ENCODE data around the gene SLC38A9. TPM values are rescaled to one million over a fixed set of nuclear protein-coding genes. Genes with fewer than 3 reads are reported as not detected.

SLC38A9 gene
- total and polyA plus RNA-seq, 2 donors (not counting 1 experiment from before 2014, with no cell fraction given): 23.4 to 36.3 TPM

DNA sequence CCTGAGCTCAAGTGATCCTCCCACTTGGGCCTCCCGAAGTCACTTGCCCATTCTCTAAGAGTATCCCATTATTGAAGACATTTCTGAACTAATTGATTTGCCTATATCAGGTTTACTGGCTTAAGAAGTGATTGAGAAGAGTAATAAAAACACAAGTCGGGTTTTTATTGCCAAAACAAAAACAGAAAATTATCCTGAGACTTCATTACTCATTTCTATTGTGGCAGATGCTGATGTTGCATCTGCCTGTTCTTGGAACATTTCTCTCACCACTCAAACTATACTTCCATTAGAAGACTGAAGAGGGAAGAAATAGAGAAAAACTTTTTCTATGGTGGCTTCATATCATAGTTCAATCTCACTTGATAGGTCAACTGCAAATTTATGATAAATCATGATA is 135.5 kb downstream of the SLC38A9 start:
- TF ChIP-seq CTCF (IDR thresholded peaks at IDR 0.05) (no peak), EZH2 (IDR thresholded peaks at IDR 0.05; ENCODE audit: borderline replicate concordance, insufficient read depth, low read depth, low read length, poor library complexity, severe bottlenecking) (no peak)
- Mint-ChIP-seq H3K9me3 (ENCODE audit: insufficient read depth) (no peaks in the 10 kb centered on the region), H3K4me1 (peaks cover 2% of the 10 kb centered on the region), H3K27me3 (peaks cover 4% of the 10 kb centered on the region), H3K4me3 (no peak overlapping the region), H3K27ac (no peak overlapping the region)
- Histone ChIP-seq H3K9me3 (ENCODE audit: control extremely low read depth in 1 of 3, control insufficient read depth in 2 of 3, insufficient read depth in 1 of 3, low read length in 2 of 3) (no peaks in the 10 kb centered on the region), H4K20me1 (ENCODE audit: control insufficient read depth, insufficient read depth, low read length, poor library complexity, severe bottlenecking) (no peaks in the 10 kb centered on the region), H3K36me3 (replicated peaks in 1 of 2; ENCODE audit: control extremely low read depth in 1 of 2, control insufficient read depth in 1 of 2, extremely low read depth in 1 of 2, insufficient read depth in 2 of 2, low read length in 1 of 2) (no peaks in the 10 kb centered on the region), H3K27ac (ENCODE audit: low read length in 2 of 2) (no peak overlapping the region), H3K4me1 (ENCODE audit: control insufficient read depth in 2 of 2, insufficient read depth in 2 of 2, low read length in 2 of 2) (no peaks in the 10 kb centered on the region), H3K4me3 (ENCODE audit: control extremely low read depth in 1 of 5, extremely low read depth in 1 of 5, insufficient read depth in 1 of 5, low read depth in 2 of 5, low read length in 4 of 5) (no peak overlapping the region), H3K27me3 (replicated peaks in 1 of 4; ENCODE audit: control extremely low read depth in 1 of 4, control insufficient read depth in 3 of 4, insufficient read depth in 4 of 4, low read length in 3 of 4) (no peaks in the 10 kb centered on the region), H3K9ac (ENCODE audit: low read length) (no peak overlapping the region), H3K4me2 (replicated peaks; ENCODE audit: low read depth, low read length, poor library complexity, severe bottlenecking) (no peak overlapping the region), H3K79me2 (ENCODE audit: control insufficient read depth, insufficient read depth, low read length) (no peaks in the 10 kb centered on the region), H2AFZ (ENCODE audit: insufficient read depth, low read depth, low read length, poor library complexity, severe bottlenecking) (no peak overlapping the region)
- ATAC-seq (ENCODE audit: low read depth) (no peak), DNase-seq (no peak)
- intact Hi-C loops (cut with micrococcal nuclease): no loop called here
- CTCF ChIA-PET: no interaction called here
- POLR2A ChIA-PET: no interaction called here
- no CpG with 5 or more reads among the region's 2 CpGs for WGBS (ENCODE audit: insufficient coverage)

Small RNAs within 50 kb of the gene (small RNA-seq; reads per million reads assigned to genes)
- gene AC016632.1 (ENCODE audit: insufficient read length, low read depth, low replicate concordance): not detected

Other genes starting within 250 kb of the SLC38A9 start
- 8.8 and 11.2 TPM in 2 replicates for gene PLPP1, start 177.4 kb downstream of the SLC38A9 start, total RNA-seq
- gene PLPP1, start 177.4 kb downstream of the SLC38A9 start, polyA plus RNA-seq: 5.5 and 6.9 TPM in 2 replicates
- gene DDX4, start 25.7 kb upstream of the SLC38A9 start, total RNA-seq: not detected in 2 replicates
- 0.07 TPM in 1 of 2 replicates, not detected in the other for gene DDX4, start 25.7 kb upstream of the SLC38A9 start, polyA plus RNA-seq
- gene IL31RA, start 139.0 kb upstream of the SLC38A9 start, total RNA-seq: not detected in 2 replicates
- not detected in 2 replicates for gene IL31RA, start 139.0 kb upstream of the SLC38A9 start, polyA plus RNA-seq

Data from B cell (primary cell).